ENCODE data around the gene PTCSC3. TPM values are rescaled to one million over a fixed set of nuclear protein-coding genes. Genes with fewer than 3 reads are reported as not detected.

The PTCSC3 gene
- total and polyA plus RNA-seq, 5 donors from 2014 or later, result not detected

Other genes with a start within 250 kb of the PTCSC3 start
- gene MBIP, start 143.9 kb upstream of the PTCSC3 start, total RNA-seq, result 42.2 TPM
- 10 to 100 TPM; 19.2 to 25.4 (median 23.7) TPM for gene MBIP, start 143.9 kb upstream of the PTCSC3 start, polyA plus RNA-seq

Data from CD4-positive, CD25-positive, alpha-beta regulatory T cell (primary cell).